Pancreas (tissue), 10 donors: ENCODE measurements around the gene CACNA1I. TPM values are rescaled to one million over a fixed set of nuclear protein-coding genes. Genes with fewer than 3 reads are reported as not detected.
"Not testable (repeated sequence)": the region's sequence is repeated elsewhere in the genome, so short reads cannot be mapped to it uniquely, and the experiment has no call there.

ENCODE experiments used
- ATAC-seq, 4 donors: fragments of 200-7000 bp; cut with Tn5 transposase; one replicate each; pipeline versions ENCODE4 v1.8.0 to v1.9.1; 2020; ENCODE audit warnings: mild to moderate bottlenecking in 4 of 4, moderate library complexity in 4 of 4
- DNase-seq, 6 donors: peaks; one replicate each; pipeline ENCODE4 v3.0.0-alpha.2; 2020
- FAIRE-seq: peaks from 2 replicates; lab custom pipeline; 2012; peaks lifted over from hg19 to GRCh38; lab: Jason Lieb, UNC
- H3K27ac ChIP-seq, 4 donors: fragments of 200-600 bp; sonication (generic); 1 replicate in 3 of 4; 2 replicates in 1 of 4; pipeline versions ENCODE4 v1.5.0 to v1.8.0; 2020
- H3K27me3 ChIP-seq, 4 donors: fragments of 200-600 bp; one replicate each; pipeline ENCODE4 v1.8.0; 2021
- H3K36me3 ChIP-seq, 3 donors: fragments of 200-600 bp; sonication (generic) in 1 of 3; one replicate each; pipeline versions ENCODE4 v1.5.0 to v1.8.0; 2020 to 2021
- H3K4me1 ChIP-seq, 3 donors: fragments of 200-600 bp; one replicate each; pipeline ENCODE4 v1.8.0; 2021
- H3K4me3 ChIP-seq, 4 donors: fragments of 200-600 bp; sonication (generic) in 2 of 4; one replicate each; pipeline versions ENCODE4 v1.5.0 to v1.8.0; 2020 to 2021
- H3K9me3 ChIP-seq, 4 donors: fragments of 200-600 bp; one replicate each; pipeline ENCODE4 v1.8.0; 2021
- WGBS, 2 donors: extraction: QIAGEN DNeasy Blood & Tissue Kit; methylation state at CpG; one replicate each; pipeline ENCODE4 v1.1.7; 2013; 5-methylcytosine and 5-hydroxymethylcytosine counted together
- intact Hi-C, 3 donors: fragments of 100-400 bp; cut with DNase I; formaldehyde crosslinking; loops; one replicate each; pipeline versions ENCODE4 v1.11.1 to v1.14.2; 2022
- polyA plus RNA-seq, 2 donors: library from polyadenylated mRNA; stranded (reverse); fragments of 200-250 nt; gene quantifications; one replicate each; pipeline ENCODE4 v1.2.3, GENCODE V29; 2013
- total RNA-seq, 6 donors: library from RNA; stranded (reverse); fragmentation: NEBNext Ultra II Directional in 4 of 6; extraction: Animal tissue kit (Norgen Biotek cat#: 25700) in 4 of 6; gene quantifications; one replicate each; pipeline versions ENCODE4 v1.2.1 to v1.2.4, GENCODE V29; 2021 to 2023
- TF ChIP-seq, protein P1 (sequence below), 4 donors: fragments of 200-600 bp; sonication (generic) in 3 of 4; IDR thresholded peaks; one replicate each; pipeline versions ENCODE4 v1.5.0 to v1.8.0; 2021; ENCODE audit warnings: antibody characterized with exemption in 4 of 4
- donor health status: healthy with polysubstance abuse.
- donor health status: DM: no; HTN: no; CAD: no; lungs with moderate emphysema.
- donor health status: DM: no; HTN: no; CAD: no.
- donor health status: control.
- donor health status: control.
- donor health status: Bipolar disorder and iron deficiency.
- donor health status: DM: yes; HTN: yes; CAD: no.
- donor health status: DM: no; HTN: no; CAD: no.
- donor health status: DM: no; HTN: no; CAD: no.
- donor health status: DM: yes; HTN: yes; CAD: no.

Gene CACNA1I
- total RNA-seq (under 1 TPM; 0.04 to 0.09 (median 0.06) TPM), polyA plus RNA-seq (under 1 TPM; 0.15 to 0.21 TPM)

GRCh38 chr22:39570665-39571064 is at the start of gene CACNA1I:
CACNA1I (plus strand) TSS chr22:39570753; CDS start chr22:39570753, 0 bp downstream.
- DNase-seq: no peak
- no peak for ATAC-seq
- whole genome bisulfite sequencing, 2 donors: 75 to 80% methylated on average over 12 to 14 of the region's 14 CpGs
- H3K27me3 ChIP-seq: no peaks in the 10 kb centered on the region
- TF ChIP-seq, protein P1, sequence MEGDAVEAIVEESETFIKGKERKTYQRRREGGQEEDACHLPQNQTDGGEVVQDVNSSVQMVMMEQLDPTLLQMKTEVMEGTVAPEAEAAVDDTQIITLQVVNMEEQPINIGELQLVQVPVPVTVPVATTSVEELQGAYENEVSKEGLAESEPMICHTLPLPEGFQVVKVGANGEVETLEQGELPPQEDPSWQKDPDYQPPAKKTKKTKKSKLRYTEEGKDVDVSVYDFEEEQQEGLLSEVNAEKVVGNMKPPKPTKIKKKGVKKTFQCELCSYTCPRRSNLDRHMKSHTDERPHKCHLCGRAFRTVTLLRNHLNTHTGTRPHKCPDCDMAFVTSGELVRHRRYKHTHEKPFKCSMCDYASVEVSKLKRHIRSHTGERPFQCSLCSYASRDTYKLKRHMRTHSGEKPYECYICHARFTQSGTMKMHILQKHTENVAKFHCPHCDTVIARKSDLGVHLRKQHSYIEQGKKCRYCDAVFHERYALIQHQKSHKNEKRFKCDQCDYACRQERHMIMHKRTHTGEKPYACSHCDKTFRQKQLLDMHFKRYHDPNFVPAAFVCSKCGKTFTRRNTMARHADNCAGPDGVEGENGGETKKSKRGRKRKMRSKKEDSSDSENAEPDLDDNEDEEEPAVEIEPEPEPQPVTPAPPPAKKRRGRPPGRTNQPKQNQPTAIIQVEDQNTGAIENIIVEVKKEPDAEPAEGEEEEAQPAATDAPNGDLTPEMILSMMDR (IDR thresholded peaks at IDR 0.05): no peak
- H3K9me3 ChIP-seq: no peaks in the 10 kb centered on the region
- H3K36me3 ChIP-seq: no peaks in the 10 kb centered on the region
- H3K4me1 ChIP-seq: no peaks in the 10 kb centered on the region
- no peak within 1 kb of the TSS for H3K4me3 ChIP-seq
- FAIRE-seq: no peak
- no peak within 1 kb of the TSS for H3K27ac ChIP-seq
- intact Hi-C loops: no loop called here

GRCh38 chr22:39521106-39521885 is 49.3 kb upstream of the CACNA1I start:
- WGBS, 2 donors: 1 to 2% methylated on average over 28 of the region's 28 CpGs

DNA sequence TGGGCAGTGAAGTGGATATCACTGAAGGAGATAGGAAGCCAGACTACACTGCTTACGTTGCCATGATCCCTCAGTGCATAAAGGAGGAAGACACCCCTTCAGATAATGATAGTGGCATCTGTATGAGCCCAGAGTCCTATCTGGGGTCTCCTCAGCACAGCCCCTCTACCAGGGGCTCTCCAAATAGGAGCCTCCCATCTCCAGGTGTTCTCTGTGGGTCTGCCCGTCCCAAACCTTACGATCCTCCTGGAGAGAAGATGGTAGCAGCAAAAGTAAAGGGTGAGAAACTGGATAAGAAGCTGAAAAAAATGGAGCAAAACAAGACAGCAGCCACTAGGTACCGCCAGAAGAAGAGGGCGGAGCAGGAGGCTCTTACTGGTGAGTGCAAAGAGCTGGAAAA is 48.5 kb upstream of the CACNA1I start:
- peak in 1 of 6 donors; percentile 5 for DNase-seq
- 6% methylated on average over 3 to 5 of the region's 5 CpGs for WGBS, 2 donors
- intact Hi-C loops: loop anchor here in 1 of 3 donors (10.0 kb wide), 2 partner anchors 207 to 347 kb away; partner anchors contain the start of gene RPL3
- peaks cover 4 to 28% (median 14%) of the 10 kb centered on the region in 3 donors for H3K36me3 ChIP-seq
- peaks cover 3 to 22% (median 7%) of the 10 kb centered on the region in 3 donors for H3K4me1 ChIP-seq
- ATAC-seq, FAIRE-seq, H3K9me3 ChIP-seq, H3K27me3 ChIP-seq: not testable (repeated sequence)
- peak overlapping the region in 1 of 4 donors; percentile 6 for H3K27ac ChIP-seq
- H3K4me3 ChIP-seq: peak overlapping the region; percentile 97 to 100 (median 99)

More at GRCh38 chr22:39521106-39521885, 49.3 kb upstream of the CACNA1I start:
- H3K9me3 ChIP-seq, H3K27me3 ChIP-seq, FAIRE-seq, ATAC-seq: not testable (repeated sequence)
- H3K4me1 ChIP-seq: peaks cover 3 to 22% (median 7%) of the 10 kb centered on the region in 3 donors
- intact Hi-C loops: loop anchor here in 1 of 3 donors (10.0 kb wide), 2 partner anchors 206 to 346 kb away; partner anchors contain the start of gene RPL3
- DNase-seq: peak in 2 of 6 donors; percentile 47 to 48
- H3K36me3 ChIP-seq: peaks cover 4 to 28% (median 14%) of the 10 kb centered on the region in 3 donors
- peak overlapping the region; percentile 94 to 99 (median 97) for H3K27ac ChIP-seq
- peak overlapping the region; percentile 97 to 100 (median 99) for H3K4me3 ChIP-seq

DNA sequence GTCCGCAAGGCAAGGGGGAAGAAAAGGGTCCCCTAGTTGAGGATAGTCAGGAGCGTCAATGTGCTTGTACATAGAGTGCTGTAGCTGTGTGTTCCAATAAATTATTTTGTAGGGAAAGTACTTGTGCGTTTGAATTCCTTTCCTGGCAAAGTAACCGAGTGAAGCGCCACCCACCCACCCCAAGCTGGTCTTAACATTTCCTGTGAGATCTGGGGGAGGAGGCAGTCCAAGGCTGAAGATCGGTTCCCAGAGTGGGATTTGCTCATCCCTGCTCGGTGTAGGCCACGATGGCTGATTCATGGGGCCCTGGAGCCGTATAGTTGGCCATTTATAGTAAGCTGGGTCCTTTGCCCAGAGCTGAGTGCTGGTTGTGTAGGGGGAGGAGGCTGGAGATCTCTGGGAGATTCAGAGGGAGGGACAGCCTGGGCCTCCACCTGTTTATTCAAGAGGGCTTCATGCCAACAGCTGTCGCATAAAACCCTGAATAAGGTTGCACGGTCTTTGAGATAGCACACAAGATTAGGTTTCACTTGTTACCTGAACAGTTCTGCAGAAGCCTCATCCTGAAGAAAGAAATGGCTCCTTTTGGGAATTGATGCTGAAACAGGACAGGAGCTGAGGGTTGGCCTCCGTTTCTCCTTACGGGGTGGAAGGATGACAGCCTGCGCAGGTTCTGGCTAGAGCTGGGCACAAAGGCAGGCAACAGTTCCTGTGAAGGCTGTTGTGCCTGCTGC is 47.8 kb upstream of the CACNA1I start:
- ATAC-seq (peak in 3 of 4 donors; percentile 5 to 21 (median 9)), FAIRE-seq (no peak), DNase-seq (peak in 4 of 6 donors; percentile 52 to 65 (median 58))
- Histone ChIP-seq H3K27me3 (no peaks in the 10 kb centered on the region), H3K27ac (peak overlapping the region in 2 of 4 donors; percentile 6 to 22), H3K4me3 (peak overlapping the region; percentile 97 to 100 (median 99)), H3K9me3 (no peaks in the 10 kb centered on the region), H3K4me1 (peaks cover 7 to 25% (median 7%) of the 10 kb centered on the region in 3 donors), H3K36me3 (peaks cover 4 to 28% (median 14%) of the 10 kb centered on the region in 3 donors)
- TF ChIP-seq, protein P1 (IDR thresholded peaks at IDR 0.05): no peak
- 4 to 6% methylated on average over 14 of the region's 14 CpGs for WGBS, 2 donors
- intact Hi-C loops: loop anchor here in 1 of 3 donors (10.0 kb wide), 2 partner anchors 208 to 348 kb away; partner anchors contain the start of gene RPL3

GRCh38 chr22:39524089-39524752 is 46.3 kb upstream of the CACNA1I start:
- no peak for ATAC-seq
- Histone ChIP-seq H3K27ac (no peak overlapping the region), H3K36me3 (peaks cover 4 to 33% (median 14%) of the 10 kb centered on the region in 3 donors), H3K9me3 (no peaks in the 10 kb centered on the region), H3K4me1 (peaks cover 6 to 26% (median 17%) of the 10 kb centered on the region in 3 donors), H3K27me3 (no peaks in the 10 kb centered on the region), H3K4me3 (peak overlapping the region in 1 of 4 donors; percentile 97)
- intact Hi-C loops: loop anchor here in 1 of 3 donors (10.0 kb wide), 2 partner anchors 209 to 349 kb away; partner anchors contain the start of gene RPL3
- TF ChIP-seq, protein P1 (IDR thresholded peaks at IDR 0.05): no peak
- FAIRE-seq: no peak
- peak in 2 of 6 donors; percentile 25 to 41 for DNase-seq
- 62 to 64% methylated on average over 13 of the region's 13 CpGs for WGBS, 2 donors
